G401 (cell line): ENCODE measurements around the gene UBE3A. TPM values are rescaled to one million over a fixed set of nuclear protein-coding genes. Genes with fewer than 3 reads are reported as not detected.
"Not testable (repeated sequence)": the region's sequence is repeated elsewhere in the genome, so short reads cannot be mapped to it uniquely, and the experiment has no call there.

ENCODE experiments used
- DNase-seq: peaks from one replicate; pipeline ENCODE4 v3.0.0-alpha.2; 2015; ENCODE audit warnings: low spot score
- in situ Hi-C: cut with HindIII; loops from 2 replicates; pipeline ENCODE4 v1.10.0; 2016; ENCODE audit warnings: low sequenced_read_pairs, mixed read lengths
- total RNA-seq: library from RNA; depleted of rRNA; stranded (reverse); fragments of >200 nt; shearing (Covaris generic); gene quantifications from 2 replicates; pipeline ENCODE4 v1.2.3, GENCODE V29; 2014; rRNA removed

The UBE3A gene
- total RNA-seq: 76.9 and 118 TPM in 2 replicates

GRCh38 chr15:25438601-25439368 is at the start of gene UBE3A:
UBE3A (minus strand) TSS chr15:25439024; CDS start chr15:25409107, 29,917 bp downstream.
- peak; percentile 91 for DNase-seq
- in situ Hi-C loops: no loop called here

GRCh38 chr15:25487226-25487884 is 48.5 kb upstream of the UBE3A start:
- no peak for DNase-seq
- in situ Hi-C loops: no loop called here

- in situ Hi-C loops: no loop called here
- DNase-seq: no peak
These were observed 47.2 kb upstream of the UBE3A start for GRCh38 chr15:25486051-25486450.

- in situ Hi-C loops: no loop called here
- peak; percentile 80 for DNase-seq
These were observed 42.5 kb upstream of the UBE3A start for GRCh38 chr15:25481208-25481859.

GRCh38 chr15:25478313-25478712 is 39.5 kb upstream of the UBE3A start:
- DNase-seq: no peak
- in situ Hi-C loops: no loop called here

- in situ Hi-C loops: no loop called here
- DNase-seq: no peak
These were observed 39.0 kb upstream of the UBE3A start for GRCh38 chr15:25477816-25478215.

GRCh38 chr15:25474251-25474650 is 35.4 kb upstream of the UBE3A start:
- DNase-seq: no peak
- in situ Hi-C loops: no loop called here

- no peak for DNase-seq
- in situ Hi-C loops: no loop called here
These were observed 31.4 kb upstream of the UBE3A start for GRCh38 chr15:25470230-25470629.

GRCh38 chr15:25469377-25469776 is 30.6 kb upstream of the UBE3A start:
- DNase-seq: peak; percentile 77
- in situ Hi-C loops: no loop called here

- in situ Hi-C loops: no loop called here
- no peak for DNase-seq
These were observed 29.8 kb upstream of the UBE3A start for GRCh38 chr15:25468611-25469010.

GRCh38 chr15:25465835-25466234 is 27.0 kb upstream of the UBE3A start:
- in situ Hi-C loops: no loop called here
- peak; percentile 46 for DNase-seq

GRCh38 chr15:25464784-25465183 is 26.0 kb upstream of the UBE3A start:
- in situ Hi-C loops: no loop called here
- DNase-seq: no peak

- DNase-seq: no peak
- in situ Hi-C loops: no loop called here
These were observed 25.6 kb upstream of the UBE3A start for GRCh38 chr15:25464383-25464782.

GRCh38 chr15:25456196-25456595 is 17.4 kb upstream of the UBE3A start:
- in situ Hi-C loops: no loop called here

GRCh38 chr15:25455226-25455625 is 16.4 kb upstream of the UBE3A start:
- in situ Hi-C loops: no loop called here
- DNase-seq: no peak

More at GRCh38 chr15:25456196-25456595, 17.4 kb upstream of the UBE3A start:
- no peak for DNase-seq

GRCh38 chr15:25454771-25455170 is 15.9 kb upstream of the UBE3A start:
- in situ Hi-C loops: no loop called here
- no peak for DNase-seq

- DNase-seq, in situ Hi-C loops: not testable (repeated sequence)
These were observed 14.4 kb upstream of the UBE3A start for GRCh38 chr15:25453246-25453645.

- no peak for DNase-seq
- in situ Hi-C loops: no loop called here
These were observed 12.7 kb upstream of the UBE3A start for GRCh38 chr15:25451501-25451900.

- no peak for DNase-seq
- in situ Hi-C loops: no loop called here
These were observed 11.3 kb upstream of the UBE3A start for GRCh38 chr15:25450163-25450562.

GRCh38 chr15:25446076-25446475 is 7.3 kb upstream of the UBE3A start:
- in situ Hi-C loops: no loop called here
- DNase-seq: no peak
